Fibroblast of the aortic adventitia (primary cell): ENCODE results near the gene ZBTB17. TPM values are rescaled to one million over a fixed set of nuclear protein-coding genes. Genes with fewer than 3 reads are reported as not detected.
"Not testable (repeated sequence)": the region's sequence is repeated elsewhere in the genome, so short reads cannot be mapped to it uniquely, and the experiment has no call there.

Experiments used
- DNase-seq: peaks from one replicate; pipeline ENCODE4 v3.0.0-alpha.2; 2010; ENCODE audit warnings: low read depth
- H3K4me3 ChIP-seq: 2 replicates; pipeline ENCODE4 v1.5.1; 2011; ENCODE audit warnings: low read depth, mild to moderate bottlenecking, control low read depth, low read length, moderate library complexity
- small RNA-seq: library from RNA; depleted of rRNA; stranded (forward); fragments of <200 nt; gene quantifications from one replicate; pipeline ENCODE3, GENCODE V24; 2012
- total RNA-seq: library from RNA; depleted of rRNA; stranded (reverse); fragments of >200 nt; gene quantifications from 2 replicates; pipeline ENCODE4 v1.2.3, GENCODE V29; 2012; ENCODE audit warnings: low replicate concordance
- TF ChIP-seq, protein P1 (sequence below): IDR thresholded peaks from 2 replicates; pipeline ENCODE4 v1.5.1; 2011; ENCODE audit warnings: mild to moderate bottlenecking, low read length, control low read depth, inconsistent platforms; ENCODE audit not compliant: insufficient read depth

Gene ZBTB17
- total RNA-seq, 1 donor: 21.7 TPM

DNA sequence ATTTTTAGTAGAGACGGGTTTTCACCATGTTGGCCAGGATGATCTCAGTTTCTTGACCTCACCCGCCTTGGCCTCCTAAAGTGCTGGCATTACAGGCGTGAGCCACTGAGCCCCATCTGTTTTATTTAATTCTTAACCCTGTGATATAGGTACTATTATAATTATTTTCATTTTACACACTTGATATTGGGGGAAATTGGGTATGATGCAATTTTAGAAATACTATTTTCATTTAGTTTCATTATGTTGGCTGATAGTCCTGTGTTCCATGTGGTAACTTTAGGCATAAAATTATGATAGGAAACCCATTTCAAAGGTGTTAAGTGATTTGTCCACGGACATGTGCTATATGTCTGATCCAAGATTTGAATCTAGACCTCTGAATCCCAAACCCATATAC lies 67.3 kb downstream of the ZBTB17 start:
- TF ChIP-seq, protein P1, sequence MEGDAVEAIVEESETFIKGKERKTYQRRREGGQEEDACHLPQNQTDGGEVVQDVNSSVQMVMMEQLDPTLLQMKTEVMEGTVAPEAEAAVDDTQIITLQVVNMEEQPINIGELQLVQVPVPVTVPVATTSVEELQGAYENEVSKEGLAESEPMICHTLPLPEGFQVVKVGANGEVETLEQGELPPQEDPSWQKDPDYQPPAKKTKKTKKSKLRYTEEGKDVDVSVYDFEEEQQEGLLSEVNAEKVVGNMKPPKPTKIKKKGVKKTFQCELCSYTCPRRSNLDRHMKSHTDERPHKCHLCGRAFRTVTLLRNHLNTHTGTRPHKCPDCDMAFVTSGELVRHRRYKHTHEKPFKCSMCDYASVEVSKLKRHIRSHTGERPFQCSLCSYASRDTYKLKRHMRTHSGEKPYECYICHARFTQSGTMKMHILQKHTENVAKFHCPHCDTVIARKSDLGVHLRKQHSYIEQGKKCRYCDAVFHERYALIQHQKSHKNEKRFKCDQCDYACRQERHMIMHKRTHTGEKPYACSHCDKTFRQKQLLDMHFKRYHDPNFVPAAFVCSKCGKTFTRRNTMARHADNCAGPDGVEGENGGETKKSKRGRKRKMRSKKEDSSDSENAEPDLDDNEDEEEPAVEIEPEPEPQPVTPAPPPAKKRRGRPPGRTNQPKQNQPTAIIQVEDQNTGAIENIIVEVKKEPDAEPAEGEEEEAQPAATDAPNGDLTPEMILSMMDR: no peak
- no peak overlapping the region for H3K4me3 ChIP-seq
- no peak for DNase-seq

DNA sequence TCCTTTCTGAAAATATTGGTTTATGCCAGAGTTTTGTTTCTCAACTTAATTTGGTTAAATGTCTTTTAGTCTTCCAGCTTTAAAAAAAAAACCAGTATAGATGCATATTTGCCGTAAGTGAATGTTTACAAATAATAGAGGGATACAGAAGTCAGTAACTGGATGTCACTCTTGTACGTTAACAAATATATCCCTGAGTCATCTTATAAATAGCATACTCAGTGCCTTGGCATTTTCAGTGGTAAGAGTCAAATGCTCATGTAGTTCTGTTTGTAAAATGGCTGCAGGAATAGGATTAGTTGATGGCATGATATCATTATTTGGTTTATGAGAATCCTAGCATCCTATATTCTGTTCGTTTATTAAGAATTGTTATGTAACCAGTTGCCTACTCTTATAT lies 73.0 kb downstream of the ZBTB17 start:
- H3K4me3 ChIP-seq: no peak overlapping the region
- peak; percentile 53 for DNase-seq
- TF ChIP-seq, protein P1: no peak

DNA sequence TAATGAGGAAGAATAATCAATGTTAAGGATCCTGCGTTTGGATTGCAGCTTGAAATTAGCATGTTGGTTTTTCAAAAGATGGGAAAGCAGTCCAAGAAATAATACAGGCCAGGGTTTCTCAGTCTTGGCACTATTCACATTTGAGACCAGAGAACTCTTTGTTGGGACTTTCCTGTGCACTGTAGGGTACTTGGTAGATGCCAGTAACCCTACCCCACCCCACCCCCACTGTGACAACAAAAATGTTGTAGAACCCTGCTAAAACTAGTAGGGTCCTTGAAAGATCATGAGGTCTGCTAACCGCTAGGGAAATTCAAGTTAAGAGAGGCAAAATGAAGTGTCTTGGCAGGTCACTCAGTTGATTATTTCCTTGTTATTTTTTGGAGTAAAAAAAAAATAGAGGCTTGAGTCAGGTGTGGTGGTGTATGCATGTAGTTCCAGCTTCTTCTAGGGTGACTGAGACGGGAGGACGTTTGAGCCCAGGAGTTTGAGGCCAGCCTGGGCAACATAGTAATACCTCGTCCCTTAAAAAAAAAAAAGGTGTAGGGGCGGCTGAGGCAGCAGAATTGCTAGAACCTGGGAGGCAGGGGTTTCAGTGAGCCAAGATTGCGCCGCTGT lies 75.1 kb downstream of the ZBTB17 start:
- H3K4me3 ChIP-seq: no peak overlapping the region
- TF ChIP-seq, protein P1: no peak
- DNase-seq: no peak

DNA sequence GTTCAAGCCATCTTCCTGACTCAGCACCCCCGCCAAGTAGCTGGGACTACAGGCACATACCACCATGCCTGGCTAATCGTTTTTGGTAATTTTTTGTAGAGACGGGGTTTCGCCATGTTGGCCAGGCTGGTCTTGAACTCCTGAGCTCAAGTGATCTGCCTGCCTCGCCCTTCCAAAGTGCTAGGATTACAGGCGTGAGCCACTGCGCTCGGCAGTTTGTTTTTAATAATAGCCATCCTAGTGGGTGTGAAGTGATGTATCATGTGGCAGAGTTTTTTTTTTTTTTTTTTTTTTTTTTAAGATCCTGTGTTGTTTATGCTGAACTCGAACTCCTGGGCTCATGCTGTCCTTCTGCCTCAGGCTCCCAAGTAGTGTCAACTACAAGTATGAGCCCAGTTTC lies 76.6 kb downstream of the ZBTB17 start:
- H3K4me3 ChIP-seq: no peak overlapping the region
- TF ChIP-seq, protein P1: no peak
- no peak for DNase-seq

DNA sequence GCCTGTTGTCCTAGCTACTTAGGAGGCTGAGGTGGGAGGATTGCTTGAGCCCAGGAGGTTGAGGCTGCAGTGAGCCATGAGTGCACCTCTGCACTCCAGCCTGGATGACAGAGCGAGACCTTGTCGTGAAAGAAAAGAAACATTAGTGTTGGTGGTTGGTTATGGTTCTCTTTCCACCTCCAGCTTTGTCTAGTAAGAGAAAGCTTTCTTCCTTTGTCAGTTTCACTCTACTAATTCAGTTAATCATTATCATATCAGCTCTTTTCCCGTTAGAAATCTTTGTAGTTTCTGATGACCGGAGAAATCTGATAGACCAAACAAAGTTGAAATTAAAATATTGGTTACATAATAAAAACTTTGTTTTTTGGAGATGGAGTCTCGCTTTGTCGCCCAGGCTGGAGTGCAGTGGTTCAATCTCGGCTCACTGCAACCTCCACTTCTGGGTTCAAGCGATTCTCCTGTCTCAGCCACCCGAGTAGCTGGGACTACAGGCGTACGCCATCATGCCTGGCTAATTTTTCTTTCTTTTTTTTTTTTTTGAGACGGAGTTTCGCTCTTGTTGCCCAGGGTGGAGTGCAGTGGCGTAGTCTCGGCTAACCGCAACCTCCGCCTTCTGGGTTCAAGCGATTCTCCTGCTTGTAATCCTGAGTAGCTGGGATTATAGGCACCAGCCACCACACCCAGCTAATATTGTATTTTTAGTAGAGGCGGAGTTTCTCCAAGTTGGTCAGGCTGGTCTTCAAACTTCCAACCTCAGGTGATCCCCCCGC lies 78.9 kb downstream of the ZBTB17 start:
- H3K4me3 ChIP-seq, DNase-seq: not testable (repeated sequence)

DNA sequence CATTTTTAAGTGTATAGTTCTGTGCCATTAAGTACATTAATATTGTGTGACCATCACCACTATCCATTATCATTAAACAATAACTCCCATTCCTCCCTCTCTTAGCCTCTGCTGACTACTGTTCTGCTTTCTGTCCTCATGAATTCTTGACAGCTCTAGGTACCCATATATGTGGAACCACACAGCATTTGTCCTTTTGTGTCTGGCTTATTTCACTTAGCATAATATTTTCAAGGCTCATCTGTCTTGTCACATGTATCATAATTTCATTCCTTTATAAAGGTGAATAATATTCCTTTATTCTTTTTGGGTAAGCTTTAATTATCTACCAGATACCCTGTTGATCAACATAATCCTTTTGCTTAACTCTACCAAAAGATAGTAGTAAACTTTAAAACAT lies 80.7 kb downstream of the ZBTB17 start:
- TF ChIP-seq, protein P1: no peak
- no peak overlapping the region for H3K4me3 ChIP-seq
- DNase-seq: no peak

DNA sequence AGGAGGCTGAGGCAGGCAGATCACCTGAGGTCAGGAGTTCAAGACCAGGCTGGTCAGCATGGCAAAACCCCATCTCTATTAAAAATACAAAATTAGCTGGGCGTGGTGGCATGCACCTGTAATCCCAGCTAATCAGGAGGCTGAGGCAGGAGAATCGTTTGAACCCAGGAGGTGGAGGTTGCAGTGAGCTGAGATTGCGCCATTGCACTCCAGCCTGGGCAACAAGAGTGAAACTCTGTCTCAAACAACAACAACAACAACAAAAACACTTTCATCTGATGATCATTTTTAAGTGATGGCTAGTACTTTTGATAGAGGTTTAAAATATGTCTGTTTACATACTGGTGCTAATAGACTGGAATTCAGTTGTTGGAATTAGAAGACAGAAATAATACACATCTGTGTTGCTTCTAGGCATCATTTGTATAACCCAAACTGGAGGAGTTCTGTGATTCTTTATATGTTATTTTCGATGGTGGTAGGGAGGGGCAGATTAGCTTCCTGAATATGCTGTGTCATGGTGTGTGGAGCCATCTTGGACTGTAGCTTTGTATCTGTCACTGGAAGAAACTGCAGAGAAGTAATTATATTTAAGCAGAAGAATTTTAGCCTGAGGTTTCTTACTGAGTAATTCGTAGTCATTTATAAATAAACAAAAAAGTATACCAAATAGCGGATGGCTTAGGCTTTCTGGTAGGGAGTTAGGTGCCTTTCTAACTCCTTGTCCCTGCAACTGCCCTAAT lies 82.9 kb downstream of the ZBTB17 start:
- not testable (repeated sequence) for H3K4me3 ChIP-seq
- DNase-seq: peak; percentile 69

Small RNA genes lying within 50 kb of the gene (small RNA-seq; reads per million reads assigned to genes)
- gene AL034555.1 (not detected), gene AL355994.1 (not detected), gene AL355994.5 (not detected)

Other genes with a start within 250 kb of the ZBTB17 start
- gene SLC25A34, start 239.8 kb downstream of the ZBTB17 start, total RNA-seq: 0.54 and 0.65 TPM in 2 replicates
- gene TMEM82, start 233.6 kb downstream of the ZBTB17 start, total RNA-seq: not detected in 2 replicates
- 41.0 and 114 TPM in 2 replicates for gene FBLIM1, start 217.3 kb downstream of the ZBTB17 start, total RNA-seq
- gene UQCRHL, start 168.5 kb downstream of the ZBTB17 start, total RNA-seq: 1.9 and 2.0 TPM in 2 replicates
- gene SPEN, start 128.4 kb downstream of the ZBTB17 start, total RNA-seq: 20.5 and 24.3 TPM in 2 replicates
- not detected in 2 replicates for gene SRARP, start 28.1 kb upstream of the ZBTB17 start, total RNA-seq
- gene HSPB7, start 41.9 kb upstream of the ZBTB17 start, total RNA-seq: 8.9 TPM in 1 of 2 replicates, not detected in the other
- 0.09 and 0.25 TPM in 2 replicates for gene CLCNKA, start 45.9 kb upstream of the ZBTB17 start, total RNA-seq
- not detected in 2 replicates for gene CLCNKB, start 67.7 kb upstream of the ZBTB17 start, total RNA-seq
- 0.08 and 0.63 TPM in 2 replicates for gene FAM131C, start 97.5 kb upstream of the ZBTB17 start, total RNA-seq
- 7.8 and 7.9 TPM in 2 replicates for gene EPHA2, start 180.0 kb upstream of the ZBTB17 start, total RNA-seq
- gene ARHGEF19, start 236.6 kb upstream of the ZBTB17 start, total RNA-seq: 2.8 and 12.1 TPM in 2 replicates